ENCODE results near the gene ZNF148. TPM values are rescaled to one million over a fixed set of nuclear protein-coding genes. Genes with fewer than 3 reads are reported as not detected.

The ZNF148 gene
- total RNA-seq, 1 experiment from 2014 or later = 47.8 TPM

- BruUV-seq (replicated peaks) = no TSS peak
- Histone ChIP-seq H3K27ac (ENCODE audit: low read depth, low read length, poor library complexity, severe bottlenecking) (no peak overlapping the region), H3K4me3 (ENCODE audit: low read depth, low read length, poor library complexity, severe bottlenecking) (no peak overlapping the region), H3K4me1 (ENCODE audit: insufficient read depth, low read length, poor library complexity, severe bottlenecking) (no peaks in the 10 kb centered on the region), H3K27me3 (replicated peaks; ENCODE audit: insufficient read depth, low read depth, low read length, poor library complexity) (no peaks in the 10 kb centered on the region), H3K9me3 (ENCODE audit: low read depth, low read length, poor library complexity, severe bottlenecking) (no peaks in the 10 kb centered on the region), H3K36me3 (ENCODE audit: insufficient read depth, low read length, poor library complexity, severe bottlenecking) (no peaks in the 10 kb centered on the region)
- TF ChIP-seq CTCF (conservative IDR thresholded peaks at IDR 0.05; ENCODE audit: low read depth, low read length) (no peak), EZH2 (IDR thresholded peaks at IDR 0.05; ENCODE audit: borderline replicate concordance, low read depth, low read length, poor library complexity, severe bottlenecking) (no peak)
- intact Hi-C loops (cut with micrococcal nuclease; ENCODE audit: unreplicated experiment) = no loop called here
- DNase-seq (ENCODE audit: low spot score) = no peak
- CTCF ChIA-PET = no interaction called here
- POLR2A ChIA-PET (ENCODE audit: low non-redundant PET) = no interaction called here
Observed at GRCh38 chr3:125179143-125179883, 195.8 kb downstream of the ZNF148 start.

- TF ChIP-seq CTCF (conservative IDR thresholded peaks at IDR 0.05; ENCODE audit: low read depth, low read length) = no peak
- no peak for TF ChIP-seq EZH2 (IDR thresholded peaks at IDR 0.05; ENCODE audit: borderline replicate concordance, low read depth, low read length, poor library complexity, severe bottlenecking)
- no peaks in the 10 kb centered on the region for H3K9me3 ChIP-seq (ENCODE audit: low read depth, low read length, poor library complexity, severe bottlenecking)
- no peak for DNase-seq (ENCODE audit: low spot score)
- BruUV-seq (replicated peaks) = no TSS peak
- no peaks in the 10 kb centered on the region for H3K4me1 ChIP-seq (ENCODE audit: insufficient read depth, low read length, poor library complexity, severe bottlenecking)
- ChIA-PET CTCF (no interaction called here), POLR2A (ENCODE audit: low non-redundant PET) (no interaction called here)
- no peak overlapping the region for H3K4me3 ChIP-seq (ENCODE audit: low read depth, low read length, poor library complexity, severe bottlenecking)
- no peaks in the 10 kb centered on the region for H3K27me3 ChIP-seq (replicated peaks; ENCODE audit: insufficient read depth, low read depth, low read length, poor library complexity)
- no peaks in the 10 kb centered on the region for H3K36me3 ChIP-seq (ENCODE audit: insufficient read depth, low read length, poor library complexity, severe bottlenecking)
- no peak overlapping the region for H3K27ac ChIP-seq (ENCODE audit: low read depth, low read length, poor library complexity, severe bottlenecking)
- intact Hi-C loops (cut with micrococcal nuclease; ENCODE audit: unreplicated experiment) = no loop called here
Observed at GRCh38 chr3:125177746-125178145, 197.4 kb downstream of the ZNF148 start.

Other genes starting within 250 kb of the ZNF148 start
- 3.6 and 7.1 TPM in 2 replicates for gene SLC12A8, start 162.6 kb downstream of the ZNF148 start, total RNA-seq (2021)
- 43.6 and 47.3 TPM in 2 replicates for gene SNX4, start 144.9 kb upstream of the ZNF148 start, total RNA-seq (2021)
- gene OSBPL11, start 220.2 kb upstream of the ZNF148 start, total RNA-seq (2021) = 25.0 and 25.9 TPM in 2 replicates